Bronchial epithelial cell (primary cell): Measurements from ENCODE around the gene RAE1. TPM values are rescaled to one million over a fixed set of nuclear protein-coding genes. Genes with fewer than 3 reads are reported as not detected.

ENCODE experiments used
- DNase-seq: peaks from one replicate; pipeline ENCODE4 v3.0.0-alpha.2; 2010; ENCODE audit warnings: low read depth
- FAIRE-seq: peaks from 2 replicates; lab custom pipeline; 2011; peaks lifted over from hg19 to GRCh38; lab: Jason Lieb, UNC
- H3K27me3 ChIP-seq: 2 replicates; pipeline ENCODE4 v1.5.1; 2011; ENCODE audit warnings: low read length; ENCODE audit not compliant: control insufficient read depth, insufficient read depth
- H3K36me3 ChIP-seq: 2 replicates; pipeline ENCODE4 v1.5.1; 2011; ENCODE audit warnings: low read length; ENCODE audit not compliant: control insufficient read depth, insufficient read depth
- H3K4me3 ChIP-seq: 2 replicates; pipeline ENCODE4 v1.5.1; 2011; ENCODE audit warnings: mild to moderate bottlenecking, low read depth, low read length, control low read depth
- CTCF ChIP-seq: IDR thresholded peaks from 2 replicates; pipeline ENCODE4 v1.5.1; 2011; ENCODE audit warnings: mild to moderate bottlenecking, moderate library complexity, low read length, control low read depth, inconsistent platforms; ENCODE audit not compliant: insufficient read depth, severe bottlenecking
- total RNA-seq: library from RNA; depleted of rRNA; stranded (reverse); fragments of >200 nt; gene quantifications from 2 replicates; pipeline ENCODE4 v1.2.1, GENCODE V29; 2014

Gene RAE1
- total RNA-seq, 1 donor from 2014 or later, result 21.6 TPM

DNA sequence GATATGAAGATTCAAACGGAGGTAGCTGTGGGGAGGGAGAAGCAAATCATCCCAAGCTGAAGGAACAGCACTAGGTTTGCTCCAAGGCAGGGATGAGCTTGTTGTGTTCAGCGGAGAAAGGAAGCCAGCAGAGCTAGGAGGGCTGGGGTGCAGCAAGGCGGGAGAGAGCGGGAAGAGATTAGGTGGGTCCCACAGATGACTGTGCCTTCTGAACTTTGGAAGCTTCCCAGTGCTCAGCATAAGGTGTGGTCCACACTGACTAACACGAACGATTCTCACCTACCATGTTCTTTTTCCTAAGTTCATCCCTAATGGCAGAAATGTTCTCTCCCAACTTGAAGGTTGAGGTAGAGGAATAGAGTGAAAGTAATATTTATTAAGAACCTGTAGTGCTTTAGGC lies 1.2 kb downstream of the RAE1 start:
- Histone ChIP-seq H3K4me3 (no peak overlapping the region), H3K27me3 (no peaks in the 10 kb centered on the region), H3K36me3 (peaks cover 16% of the 10 kb centered on the region)
- no peak for FAIRE-seq
- no peak for TF ChIP-seq CTCF
- DNase-seq, result no peak

- Histone ChIP-seq H3K27me3 (no peaks in the 10 kb centered on the region), H3K4me3 (no peak overlapping the region), H3K36me3 (peaks cover 16% of the 10 kb centered on the region)
- DNase-seq (no peak), FAIRE-seq (no peak)
- no peak for TF ChIP-seq CTCF
These were observed 2.3 kb downstream of the RAE1 start for GRCh38 chr20:57353351-57353750.

GRCh38 chr20:57361517-57361916 lies 10.5 kb downstream of the RAE1 start:
- peaks cover 18% of the 10 kb centered on the region for H3K36me3 ChIP-seq
- H3K4me3 ChIP-seq, result no peak overlapping the region
- DNase-seq, result peak; percentile 89
- no peaks in the 10 kb centered on the region for H3K27me3 ChIP-seq
- peak; percentile 23 for FAIRE-seq
- TF ChIP-seq CTCF, result no peak

DNA sequence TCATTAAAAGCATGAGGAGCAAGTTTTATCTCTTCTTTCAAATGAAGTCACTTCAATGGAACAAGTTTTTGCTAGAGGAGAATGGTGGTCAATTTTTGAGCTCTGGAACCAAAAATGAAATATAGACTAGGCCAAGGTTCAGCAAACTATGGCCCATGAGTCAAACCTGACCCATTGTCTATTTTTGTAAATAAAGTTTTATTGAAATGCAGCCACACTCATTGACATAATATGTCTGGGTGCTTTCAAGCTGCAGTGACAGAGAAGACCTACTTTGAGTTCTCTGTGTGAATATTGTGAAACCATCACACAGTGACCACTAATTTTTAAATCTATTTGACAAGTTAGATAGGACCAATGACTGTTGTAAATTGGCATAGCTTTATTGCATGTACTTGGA lies 13.4 kb downstream of the RAE1 start:
- DNase-seq, result no peak
- FAIRE-seq, result no peak
- H3K36me3 ChIP-seq, result peaks cover 22% of the 10 kb centered on the region
- TF ChIP-seq CTCF, result no peak
- H3K4me3 ChIP-seq, result no peak overlapping the region
- no peaks in the 10 kb centered on the region for H3K27me3 ChIP-seq

DNA sequence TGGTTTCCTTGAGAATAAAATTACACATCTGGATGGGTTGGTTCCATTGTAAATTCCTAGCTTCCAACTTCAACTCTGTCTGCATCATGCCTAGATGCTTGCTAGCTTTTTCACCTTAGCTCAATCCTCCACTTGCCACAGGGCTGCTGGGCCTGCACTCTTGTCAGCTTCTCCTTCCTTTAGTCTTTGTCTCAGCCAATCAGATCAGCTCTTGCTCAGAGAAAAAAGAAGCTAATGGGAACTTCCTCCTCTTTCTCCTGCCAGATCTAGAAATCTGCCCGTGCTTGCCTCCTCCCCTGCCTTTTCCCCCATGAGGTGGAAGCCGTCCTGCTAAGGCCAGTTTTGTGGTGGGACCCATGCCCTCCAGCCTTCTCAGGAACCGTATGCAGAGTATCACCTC lies 18.5 kb downstream of the RAE1 start:
- Histone ChIP-seq H3K4me3 (no peak overlapping the region), H3K27me3 (no peaks in the 10 kb centered on the region), H3K36me3 (peaks cover 36% of the 10 kb centered on the region)
- DNase-seq (no peak), FAIRE-seq (no peak)
- TF ChIP-seq CTCF, result no peak

GRCh38 chr20:57370316-57370715 lies 19.3 kb downstream of the RAE1 start:
- FAIRE-seq (no peak), DNase-seq (no peak)

More at GRCh38 chr20:57370316-57370715, 19.3 kb downstream of the RAE1 start:
- H3K27me3 ChIP-seq, result no peaks in the 10 kb centered on the region
- no peak overlapping the region for H3K4me3 ChIP-seq
- peaks cover 41% of the 10 kb centered on the region for H3K36me3 ChIP-seq
- no peak for TF ChIP-seq CTCF
